ENCODE measurements around the gene PAQR4.

Gene PAQR4

GRCh38 chr16:2946649-2947048 lies 22.5 kb upstream of the PAQR4 start:
- FAIRE-seq, result no peak

GRCh38 chr16:2948807-2949704 lies 20.1 kb upstream of the PAQR4 start:
- no peak for FAIRE-seq

- no peak for FAIRE-seq
Observed at GRCh38 chr16:2949705-2950352, 19.3 kb upstream of the PAQR4 start.

- FAIRE-seq, result no peak
Observed at GRCh38 chr16:2950353-2950724, 18.8 kb upstream of the PAQR4 start.

- no peak for FAIRE-seq
Observed at GRCh38 chr16:2950773-2951172, 18.4 kb upstream of the PAQR4 start.

GRCh38 chr16:2952679-2953078 lies 16.5 kb upstream of the PAQR4 start:
- no peak for FAIRE-seq

GRCh38 chr16:2953706-2954627 lies 15.2 kb upstream of the PAQR4 start:
- FAIRE-seq, result no peak

GRCh38 chr16:2954656-2955381 lies 14.3 kb upstream of the PAQR4 start:
- no peak for FAIRE-seq

GRCh38 chr16:2955438-2955778 lies 13.7 kb upstream of the PAQR4 start:
- no peak for FAIRE-seq

GRCh38 chr16:2955779-2956578 lies 13.2 kb upstream of the PAQR4 start:
- no peak for FAIRE-seq

- no peak for FAIRE-seq
Observed at GRCh38 chr16:2956579-2956956, 12.6 kb upstream of the PAQR4 start.

GRCh38 chr16:2959206-2959605 lies 9.9 kb upstream of the PAQR4 start:
- no peak for FAIRE-seq

GRCh38 chr16:2960183-2961010 lies 8.8 kb upstream of the PAQR4 start:
- FAIRE-seq, result no peak

- no peak for FAIRE-seq
Observed at GRCh38 chr16:2962334-2963073, 6.6 kb upstream of the PAQR4 start.

- no peak for FAIRE-seq
Observed at GRCh38 chr16:2963074-2963722, 6.0 kb upstream of the PAQR4 start.

GRCh38 chr16:2963723-2964474 lies 5.2 kb upstream of the PAQR4 start, which contains the start of gene KREMEN2:
Gene KREMEN2 (plus strand): TSS chr16:2964275. CDS start chr16:2964521, 246 bp downstream.
- no peak for FAIRE-seq

- no peak for FAIRE-seq
Observed at GRCh38 chr16:2964475-2965336, 4.4 kb upstream of the PAQR4 start.

All from endometrium (tissue), 2 donors.